Measurements from ENCODE around the gene HMOX1.
"Not testable (repeated sequence)": the region's sequence is repeated elsewhere in the genome, so short reads cannot be mapped to it uniquely, and the experiment has no call there.

HMOX1 gene

DNA sequence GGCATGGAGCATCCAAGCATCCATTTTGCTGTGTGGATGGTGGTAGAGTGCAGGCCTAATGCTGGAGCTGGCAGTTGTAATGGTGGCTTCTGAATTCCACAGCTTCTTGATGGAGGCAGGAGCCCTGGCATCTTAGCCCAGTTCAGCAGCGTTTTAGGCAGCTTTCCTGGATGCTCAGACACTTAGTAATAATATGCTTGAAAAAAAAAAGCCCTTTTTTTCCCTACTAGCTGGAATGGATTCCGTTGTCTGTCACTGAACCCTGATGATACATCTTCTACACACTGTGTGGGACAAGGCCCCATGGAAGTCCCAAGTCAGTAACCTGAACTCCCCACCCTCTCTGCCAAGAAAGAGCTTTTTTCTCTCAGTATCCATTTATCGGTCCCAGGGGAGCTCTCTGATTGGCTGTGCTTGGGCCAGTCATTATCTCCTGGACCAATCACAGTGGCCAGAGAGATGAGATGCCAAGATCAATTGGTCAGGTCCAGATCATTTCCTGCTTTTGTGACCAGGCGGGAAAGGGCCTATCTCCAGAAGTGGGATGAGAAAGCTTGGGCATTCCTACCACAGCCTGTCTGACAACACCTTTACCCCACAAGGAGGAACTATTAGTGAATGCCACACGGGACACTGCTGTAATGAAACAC is 53.3 kb downstream of the HMOX1 start:
- no peak for DNase-seq (ENCODE audit: low read depth in 2 of 2)

DNA sequence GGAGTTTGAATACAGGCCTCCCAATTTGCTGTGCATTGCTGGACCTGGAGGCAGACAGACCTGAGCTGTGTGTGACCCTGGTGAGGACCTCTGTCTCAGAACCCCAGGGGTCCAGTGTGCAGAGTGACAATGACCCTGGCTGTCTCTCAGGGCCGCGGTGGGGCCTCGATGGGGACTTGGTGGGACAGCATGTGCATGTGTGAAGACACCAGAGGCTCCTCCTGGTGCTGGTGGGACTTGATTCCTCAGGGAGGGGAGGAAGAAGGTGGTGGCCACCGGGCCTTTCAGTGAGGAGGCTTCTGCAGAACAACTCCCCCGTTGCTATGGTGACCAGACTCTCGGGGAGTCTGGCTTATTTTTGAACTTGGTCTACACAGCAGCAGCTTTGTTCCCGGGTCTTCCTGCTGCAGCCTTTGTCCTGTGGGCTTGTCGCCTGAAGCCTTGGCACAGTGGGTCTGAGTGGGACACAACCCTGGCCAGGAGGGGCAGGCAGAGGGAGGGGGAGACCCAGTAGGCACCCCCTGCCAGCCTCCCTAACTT is 54.4 kb downstream of the HMOX1 start:
- DNase-seq (ENCODE audit: low read depth in 2 of 2): no peak

- DNase-seq (ENCODE audit: low read depth in 2 of 2): no peak
These were observed 55.5 kb downstream of the HMOX1 start for GRCh38 chr22:35436421-35436820.

GRCh38 chr22:35437049-35437448 is 56.2 kb downstream of the HMOX1 start:
- no peak for DNase-seq (ENCODE audit: low read depth in 2 of 2)

DNA sequence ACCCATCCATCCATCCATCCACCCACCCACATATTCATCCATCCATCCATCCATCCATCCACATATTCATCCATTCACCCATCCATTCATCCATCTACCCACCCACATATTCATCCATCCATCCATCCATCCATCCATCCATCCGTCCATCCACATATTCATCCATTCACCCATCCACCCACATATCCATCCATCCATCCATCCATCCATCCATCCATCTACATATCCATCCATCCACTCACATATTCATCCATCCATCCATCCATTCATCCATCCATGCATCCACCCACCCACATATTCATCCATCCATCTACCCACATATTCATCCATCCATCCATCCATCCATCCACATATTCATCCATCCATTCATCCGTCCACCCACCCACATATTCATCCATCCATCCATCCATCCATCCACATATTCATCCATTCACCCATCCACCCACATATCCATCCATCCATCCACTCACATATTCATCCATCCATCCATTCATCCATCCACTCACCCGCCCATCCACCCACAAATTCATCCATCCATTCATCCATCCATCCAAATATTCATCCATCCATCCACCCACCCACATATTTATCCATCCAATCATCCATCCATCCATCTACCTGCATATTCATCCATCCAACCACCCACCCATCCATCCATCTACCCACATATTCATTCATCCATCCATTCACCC is 57.9 kb downstream of the HMOX1 start:
- DNase-seq (ENCODE audit: low read depth in 2 of 2): not testable (repeated sequence)

DNA sequence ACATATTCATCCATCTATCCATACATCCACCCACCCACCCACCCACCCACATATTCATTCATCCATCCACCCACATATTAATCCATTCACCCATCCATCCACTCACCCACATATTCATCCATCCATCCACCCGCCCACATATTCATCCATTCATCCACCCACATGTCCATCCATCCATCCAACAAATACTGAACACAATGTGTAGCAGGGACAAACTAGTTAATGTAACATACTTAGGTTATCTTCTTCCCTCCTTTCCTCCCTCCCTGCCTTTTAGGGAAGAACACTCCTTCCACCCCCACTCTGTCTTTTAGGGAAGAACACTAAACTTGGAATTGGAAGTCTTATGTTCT is 58.4 kb downstream of the HMOX1 start:
- DNase-seq (ENCODE audit: low read depth in 2 of 2): no peak

GRCh38 chr22:35440129-35440528 is 59.2 kb downstream of the HMOX1 start:
- no peak for DNase-seq (ENCODE audit: low read depth in 2 of 2)

GRCh38 chr22:35441489-35442100 is 60.7 kb downstream of the HMOX1 start:
- no peak for DNase-seq (ENCODE audit: low read depth in 2 of 2)

- no peak for DNase-seq (ENCODE audit: low read depth in 2 of 2)
These were observed 61.6 kb downstream of the HMOX1 start for GRCh38 chr22:35442471-35442870.

DNA sequence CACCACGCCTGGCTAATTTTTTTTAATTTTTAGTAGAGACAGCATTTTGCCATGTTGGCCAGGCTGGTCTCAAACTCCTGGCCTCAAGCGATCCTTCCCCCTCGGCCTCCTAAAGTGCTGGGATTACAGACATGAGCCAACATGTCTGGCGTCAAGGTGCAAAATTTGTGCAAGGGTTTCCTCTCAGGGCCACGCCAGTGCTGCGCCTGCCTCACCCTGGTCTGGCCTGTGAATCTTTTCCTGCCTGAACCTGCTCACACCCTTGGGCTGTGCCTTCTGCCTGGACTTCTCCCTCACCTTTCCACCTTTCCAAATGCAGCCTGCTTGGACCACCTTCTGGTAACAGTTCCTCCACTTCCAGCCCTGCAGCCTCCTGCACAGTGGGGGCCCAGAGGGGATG is 62.4 kb downstream of the HMOX1 start:
- DNase-seq (ENCODE audit: low read depth in 2 of 2): no peak
